DND-41 (cell line): Measurements from ENCODE around the gene PEX14.

Experiments used
- CTCF ChIP-seq: IDR thresholded peaks from 2 replicates; pipeline ENCODE4 v1.5.1; 2012; ENCODE audit warnings: borderline replicate concordance, low read length, moderate library complexity, mild to moderate bottlenecking; ENCODE audit not compliant: poor library complexity, severe bottlenecking; ENCODE audit errors: extremely low read depth
- EZH2 ChIP-seq: IDR thresholded peaks from 3 replicates; pipeline ENCODE4 v1.6.1; 2012; ENCODE audit warnings: borderline replicate concordance, low read depth, mild to moderate bottlenecking, moderate library complexity, low read length, inconsistent platforms; ENCODE audit not compliant: severe bottlenecking

GRCh38 chr1:10451287-10451686 lies 23.5 kb upstream of the PEX14 start:
- TF ChIP-seq CTCF (no peak), EZH2 (no peak)
